ENCODE measurements around the gene TRIM64C.
"Not testable (repeated sequence)": the region's sequence is repeated elsewhere in the genome, so short reads cannot be mapped to it uniquely, and the experiment has no call there.

Gene TRIM64C, protein sequence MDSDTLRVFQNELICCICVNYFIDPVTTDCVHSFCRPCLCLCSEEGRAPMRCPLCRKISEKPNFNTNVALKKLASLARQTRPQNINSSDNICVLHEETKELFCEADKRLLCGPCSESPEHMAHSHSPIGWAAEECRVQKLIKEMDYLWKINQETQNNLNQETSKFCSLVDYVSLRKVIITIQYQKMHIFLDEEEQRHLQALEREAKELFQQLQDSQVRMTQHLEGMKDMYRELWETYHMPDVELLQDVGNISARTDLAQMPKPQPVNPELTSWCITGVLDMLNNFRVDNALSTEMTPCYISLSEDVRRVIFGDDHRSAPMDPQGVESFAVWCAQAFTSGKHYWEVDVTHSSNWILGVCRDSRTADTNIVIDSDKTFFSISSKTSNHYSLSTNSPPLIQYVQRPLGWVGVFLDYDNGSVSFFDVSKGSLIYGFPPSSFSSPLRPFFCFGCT

DNA sequence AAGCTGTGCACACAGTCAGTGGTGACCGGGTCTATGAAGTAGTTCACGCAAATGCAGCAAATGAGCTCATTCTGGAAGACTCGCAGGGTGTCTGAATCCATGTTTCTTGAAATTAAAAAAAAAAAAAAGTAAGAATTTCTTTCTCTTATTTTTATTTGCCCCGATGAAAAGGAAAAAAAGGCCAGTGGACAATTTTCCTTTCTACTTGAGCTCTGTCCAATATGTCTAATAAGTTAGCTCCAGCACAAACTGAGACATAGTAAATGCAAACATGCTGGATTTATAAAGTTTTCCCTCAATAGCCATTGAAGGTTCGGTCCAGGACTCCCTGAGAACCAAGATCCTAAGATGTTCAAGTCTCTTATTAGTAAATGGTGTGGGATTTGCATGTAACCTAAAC is at the start of gene TRIM64C:
TRIM64C (minus strand) TSS at position 101 of the 400 bp plus-strand sequence; CDS start at position 101, 0 bp downstream.
- DNase-seq; intact Hi-C loops (cut with DNase I): not testable (repeated sequence)

DNA sequence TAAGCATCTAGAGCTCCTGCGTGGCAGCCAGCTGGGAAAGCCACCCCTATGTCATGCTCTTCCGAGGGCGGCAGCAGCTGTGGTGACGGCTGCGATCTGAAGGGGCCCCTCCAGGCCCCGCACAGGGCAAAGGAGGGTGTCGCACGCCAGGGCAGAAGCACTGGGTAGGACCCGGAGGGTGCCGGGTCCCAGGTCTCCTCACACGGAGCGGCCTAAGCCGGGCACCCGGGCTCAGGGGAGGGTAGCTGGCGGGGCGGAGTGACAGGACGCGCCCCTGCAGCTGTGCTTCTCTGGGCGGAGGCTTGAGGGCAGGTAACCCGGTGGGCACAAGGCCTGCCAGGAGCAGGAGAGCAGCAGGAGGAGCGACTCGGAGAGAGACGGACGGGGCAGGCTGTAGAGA is 43.4 kb upstream of the TRIM64C start:
- intact Hi-C loops (cut with DNase I), result not testable (repeated sequence)
- peak in 1 of 10 donors; percentile 62 for DNase-seq

DNA sequence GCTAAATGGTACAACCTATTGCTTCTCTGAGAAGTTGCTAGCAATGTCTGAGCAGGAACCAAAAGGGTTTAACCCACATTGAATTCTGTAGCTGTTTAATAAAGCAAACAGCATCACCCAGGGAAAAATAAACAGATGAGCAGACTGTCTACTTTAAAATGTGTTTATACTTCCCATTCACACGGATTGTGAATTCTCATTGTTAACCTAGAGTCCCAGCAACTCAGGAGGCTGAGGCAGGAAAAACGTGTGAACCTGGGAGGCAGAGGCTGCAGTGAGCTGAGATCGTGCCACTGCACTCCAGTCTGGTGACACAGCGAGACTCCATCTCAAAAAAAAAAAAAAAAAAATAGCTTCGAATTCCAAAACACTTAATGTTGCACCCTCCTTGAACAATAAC is 11.0 kb upstream of the TRIM64C start:
- DNase-seq; intact Hi-C loops (cut with DNase I): not testable (repeated sequence)

DNA sequence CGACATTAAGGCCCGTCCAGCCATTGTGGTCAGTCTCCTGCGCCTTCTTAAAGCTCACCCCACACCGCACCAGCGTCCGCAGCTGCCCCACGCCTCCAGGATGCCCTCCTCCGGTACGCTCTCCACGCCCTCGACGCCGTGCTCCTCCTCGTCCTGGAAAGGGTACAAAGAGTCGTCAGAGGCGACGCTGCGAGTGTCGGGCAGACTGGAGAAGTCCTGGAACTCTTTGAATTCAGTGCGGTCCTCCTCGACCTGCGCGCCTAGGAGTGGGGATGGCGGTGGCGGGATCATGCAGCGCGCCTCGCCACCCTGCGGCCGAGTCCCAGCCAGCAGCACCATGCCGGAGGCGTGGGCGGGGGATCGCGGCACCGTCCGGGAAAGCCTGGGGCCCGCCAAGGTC is 9.1 kb downstream of the TRIM64C start:
- intact Hi-C loops (cut with DNase I); DNase-seq: not testable (repeated sequence)

DNA sequence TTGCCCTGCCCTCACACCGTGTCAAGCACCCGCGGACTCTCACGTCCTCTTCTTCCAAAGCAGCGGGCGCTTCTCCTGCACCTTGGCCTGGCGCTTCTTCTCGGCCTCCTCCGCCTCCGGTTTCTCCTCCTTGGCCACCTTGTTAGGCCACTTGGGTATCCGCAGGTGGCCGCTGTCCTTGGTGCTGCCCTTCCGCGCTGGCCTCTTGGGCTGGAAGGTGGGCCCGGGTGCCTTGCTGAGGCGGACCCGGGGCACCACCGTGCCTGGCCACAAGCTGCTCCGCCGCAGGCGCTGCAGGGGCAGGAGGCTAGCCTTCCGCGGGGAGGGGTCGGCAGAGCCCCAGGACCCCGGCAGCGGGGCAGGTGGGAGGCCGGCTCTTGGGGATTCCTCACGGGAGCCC is 10.7 kb downstream of the TRIM64C start:
- peak in 2 of 10 donors; percentile 75 to 79 for DNase-seq
- intact Hi-C loops (cut with DNase I), result not testable (repeated sequence)

DNA sequence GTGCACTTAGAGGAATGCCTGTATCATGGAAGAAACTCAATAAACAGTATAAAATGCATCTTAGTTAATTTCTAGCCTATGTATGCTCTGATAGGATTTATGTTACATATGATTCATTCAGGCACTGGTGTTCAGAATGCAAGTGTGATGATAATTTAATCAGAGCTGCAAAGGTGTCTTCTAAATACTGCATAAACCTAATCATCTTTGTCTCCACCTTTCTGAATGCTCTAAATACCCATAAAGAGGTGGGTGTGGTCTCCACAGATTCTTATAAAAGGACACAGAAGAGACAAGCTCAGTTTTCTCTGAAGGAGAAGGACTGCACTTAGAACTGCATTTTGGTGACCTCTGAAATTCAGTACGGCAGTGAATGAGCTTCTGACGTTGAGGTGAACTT is 30.4 kb downstream of the TRIM64C start, which contains the start of gene TRIM49B:
TRIM49B (plus strand) TSS at position 301 of the 400 bp plus-strand sequence. CDS start 2,777 bp downstream, outside the sequence.
- intact Hi-C loops (cut with DNase I); DNase-seq: not testable (repeated sequence)

Data from posterior cingulate gyrus (tissue), 11 donors.